Activated CD4-positive, alpha-beta T cell treated with anti-CD3 and anti-CD28 coated beads for 1 hour (primary cell): ENCODE data around the gene ZCCHC14.
A peak's percentile ranks its signal among the peaks of the same experiment; 100 is the strongest.

ENCODE experiments used
- DNase-seq: peaks from one replicate; pipeline ENCODE4 v3.0.0-alpha.2; 2020

The ZCCHC14 gene

GRCh38 chr16:87474017-87474416 lies 18.8 kb downstream of the ZCCHC14 start:
- no peak for DNase-seq

- DNase-seq, result no peak
These were observed 19.9 kb downstream of the ZCCHC14 start for GRCh38 chr16:87472935-87473334.

GRCh38 chr16:87472142-87472778 lies 20.6 kb downstream of the ZCCHC14 start:
- no peak for DNase-seq

- DNase-seq, result no peak
These were observed 21.3 kb downstream of the ZCCHC14 start for GRCh38 chr16:87471278-87472141.

GRCh38 chr16:87470332-87470731 lies 22.5 kb downstream of the ZCCHC14 start:
- DNase-seq, result no peak

GRCh38 chr16:87469169-87469568 lies 23.7 kb downstream of the ZCCHC14 start:
- no peak for DNase-seq

GRCh38 chr16:87468550-87468949 lies 24.3 kb downstream of the ZCCHC14 start:
- no peak for DNase-seq

GRCh38 chr16:87466975-87467501 lies 25.8 kb downstream of the ZCCHC14 start:
- no peak for DNase-seq

GRCh38 chr16:87465879-87466278 lies 26.9 kb downstream of the ZCCHC14 start:
- no peak for DNase-seq

- no peak for DNase-seq
These were observed 27.5 kb downstream of the ZCCHC14 start for GRCh38 chr16:87465306-87465705.

GRCh38 chr16:87464691-87465300 lies 28.0 kb downstream of the ZCCHC14 start:
- DNase-seq, result peak; percentile 14

- no peak for DNase-seq
These were observed 28.8 kb downstream of the ZCCHC14 start for GRCh38 chr16:87463722-87464690.

- DNase-seq, result no peak
These were observed 31.3 kb downstream of the ZCCHC14 start for GRCh38 chr16:87461466-87461991.

GRCh38 chr16:87460936-87461335 lies 31.9 kb downstream of the ZCCHC14 start:
- no peak for DNase-seq

- no peak for DNase-seq
These were observed 33.0 kb downstream of the ZCCHC14 start for GRCh38 chr16:87459833-87460232.

GRCh38 chr16:87459027-87459426 lies 33.8 kb downstream of the ZCCHC14 start:
- DNase-seq, result no peak

- no peak for DNase-seq
These were observed 34.4 kb downstream of the ZCCHC14 start for GRCh38 chr16:87458424-87458915.

- DNase-seq, result no peak
These were observed 35.0 kb downstream of the ZCCHC14 start for GRCh38 chr16:87457709-87458423.

GRCh38 chr16:87457061-87457611 lies 35.7 kb downstream of the ZCCHC14 start:
- no peak for DNase-seq

- no peak for DNase-seq
These were observed 38.4 kb downstream of the ZCCHC14 start for GRCh38 chr16:87454391-87454790.

GRCh38 chr16:87453326-87453725 lies 39.5 kb downstream of the ZCCHC14 start:
- no peak for DNase-seq
